ENCODE data around the gene METTL14.

The METTL14 gene

DNA sequence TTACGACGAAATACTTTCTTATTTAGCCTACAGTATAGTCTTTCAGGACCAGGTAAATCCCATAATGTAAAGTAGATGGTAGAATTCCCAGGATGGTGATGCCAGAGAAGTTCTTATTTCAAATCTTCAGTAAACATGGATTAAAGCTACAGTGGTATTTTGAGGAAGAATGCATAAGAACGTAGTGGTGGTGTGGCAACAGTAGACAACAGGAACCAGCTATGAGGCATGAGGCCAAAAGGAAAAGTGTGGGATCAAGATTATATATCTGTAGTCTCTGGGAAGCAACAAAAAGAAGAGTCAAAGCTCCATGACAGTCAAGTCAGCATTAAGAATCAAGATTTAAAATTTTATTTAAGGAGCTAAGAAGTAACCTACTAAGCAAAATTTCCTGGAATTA lies 60.2 kb downstream of the METTL14 start:
- Mint-ChIP-seq H3K36me3 (peaks cover 8% of the 10 kb centered on the region), H3K27ac (no peak overlapping the region), H3K9me3 (ENCODE audit: low read depth) (no peaks in the 10 kb centered on the region), H3K27me3 (no peaks in the 10 kb centered on the region), H3K4me3 (no peak overlapping the region), H3K4me1 (ENCODE audit: low read depth) (no peaks in the 10 kb centered on the region)

DNA sequence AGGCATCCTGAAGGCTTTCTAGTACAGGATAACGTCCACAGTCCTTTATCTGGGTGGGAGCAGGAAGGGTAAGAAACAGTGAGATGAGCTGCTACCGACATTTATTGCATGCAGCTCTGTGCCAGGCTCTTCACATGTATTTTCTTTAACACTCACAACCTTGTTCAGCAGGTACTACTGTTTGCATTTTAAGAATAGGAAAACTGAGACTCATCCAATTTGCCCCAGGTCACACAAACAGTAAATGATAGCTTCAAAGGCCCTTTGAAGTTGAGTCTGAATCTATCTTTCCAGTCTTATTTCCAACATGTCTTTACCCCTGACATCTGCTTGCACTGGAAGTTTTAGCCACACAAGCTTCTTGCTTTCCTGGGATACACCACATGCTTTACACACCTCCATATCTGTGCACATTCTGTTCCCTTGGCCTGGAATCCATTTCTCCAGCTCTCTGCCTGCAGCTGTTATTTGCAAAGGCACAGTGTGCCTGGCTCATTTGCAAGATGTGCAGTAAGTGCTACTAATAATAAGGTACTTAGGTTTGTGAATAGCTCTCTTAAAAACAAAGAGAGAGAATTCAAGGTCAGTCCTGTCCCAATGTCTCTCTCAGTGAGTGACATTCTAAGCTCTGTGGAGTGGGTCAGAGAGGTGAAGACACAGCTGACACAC lies 61.2 kb downstream of the METTL14 start:
- Mint-ChIP-seq H3K27me3 (no peaks in the 10 kb centered on the region), H3K27ac (no peak overlapping the region), H3K4me3 (no peak overlapping the region)

DNA sequence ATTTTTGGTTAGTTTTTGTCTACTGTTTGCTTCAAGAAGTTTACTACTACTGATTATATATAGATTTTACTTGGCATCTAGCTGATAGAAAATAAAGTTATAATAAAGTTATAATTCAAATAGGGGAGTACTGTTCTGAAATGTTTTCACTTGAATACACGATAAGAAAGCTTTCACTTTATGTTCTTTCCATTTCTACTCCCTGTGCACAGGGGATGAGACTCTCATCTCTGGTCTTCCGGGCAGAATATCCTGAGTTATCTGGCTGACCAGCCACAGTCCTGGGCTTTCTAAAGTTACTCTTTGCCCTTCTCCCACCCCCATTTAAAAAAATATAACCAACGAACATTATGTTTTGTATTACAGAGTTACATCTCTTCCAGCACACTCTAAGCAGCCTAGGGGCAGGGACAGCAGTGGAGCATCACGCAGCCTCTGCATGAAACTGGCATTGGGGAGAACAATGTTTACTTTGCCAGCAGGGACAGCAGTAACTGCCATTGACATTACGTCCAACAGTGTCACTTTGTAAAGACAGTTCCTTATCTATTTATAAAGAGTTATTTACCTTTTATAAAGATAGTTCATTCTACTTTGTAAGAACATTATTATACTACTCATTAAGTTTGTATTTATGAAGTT lies 64.3 kb downstream of the METTL14 start:
- Mint-ChIP-seq H3K27me3 (no peaks in the 10 kb centered on the region), H3K4me1 (ENCODE audit: low read depth) (no peaks in the 10 kb centered on the region), H3K27ac (no peak overlapping the region), H3K36me3 (peaks cover 5% of the 10 kb centered on the region), H3K9me3 (ENCODE audit: low read depth) (no peaks in the 10 kb centered on the region), H3K4me3 (no peak overlapping the region)

More for the DNA sequence above, 61.2 kb downstream of the METTL14 start:
- H3K36me3 Mint-ChIP-seq = peaks cover 8% of the 10 kb centered on the region
- H3K9me3 Mint-ChIP-seq (ENCODE audit: low read depth) = no peaks in the 10 kb centered on the region
- H3K4me1 Mint-ChIP-seq (ENCODE audit: low read depth) = no peaks in the 10 kb centered on the region

DNA sequence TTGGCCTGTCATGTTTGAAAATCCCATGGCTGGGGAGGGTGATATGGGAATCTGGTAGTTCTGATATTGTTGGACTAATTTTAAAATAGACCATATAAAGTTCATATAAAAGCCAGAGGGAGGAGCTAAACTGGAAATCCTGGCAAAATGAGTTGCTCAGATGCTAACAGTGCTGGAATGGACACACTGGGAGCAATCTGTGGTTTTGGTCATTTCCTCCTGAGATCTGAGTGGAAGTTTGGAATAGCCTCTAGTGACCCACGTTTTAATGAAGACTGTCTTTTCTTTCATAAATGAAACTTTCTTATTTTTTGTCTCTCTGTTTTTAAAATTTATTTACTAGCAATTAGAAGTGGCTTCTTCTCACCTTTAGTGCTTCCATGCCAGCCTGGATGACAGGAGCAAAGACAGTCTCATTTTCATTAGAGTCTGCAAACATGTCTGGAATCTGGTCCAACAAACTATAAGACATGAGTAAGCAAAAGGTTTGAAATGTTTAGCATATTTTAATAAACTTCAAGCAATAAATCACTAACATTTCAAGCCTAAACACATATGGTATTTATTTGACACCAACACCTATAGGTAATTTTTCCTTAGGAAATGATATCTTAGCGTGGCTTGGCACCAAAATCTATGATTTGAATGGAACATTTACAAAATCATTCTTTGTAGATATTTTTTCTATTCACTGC lies 66.6 kb downstream of the METTL14 start:
- H3K9me3 Mint-ChIP-seq (ENCODE audit: low read depth) = no peaks in the 10 kb centered on the region
- no peaks in the 10 kb centered on the region for H3K4me1 Mint-ChIP-seq (ENCODE audit: low read depth)
- H3K27ac Mint-ChIP-seq = no peak overlapping the region
- no peaks in the 10 kb centered on the region for H3K27me3 Mint-ChIP-seq
- peaks cover 10% of the 10 kb centered on the region for H3K36me3 Mint-ChIP-seq
- no peak overlapping the region for H3K4me3 Mint-ChIP-seq

DNA sequence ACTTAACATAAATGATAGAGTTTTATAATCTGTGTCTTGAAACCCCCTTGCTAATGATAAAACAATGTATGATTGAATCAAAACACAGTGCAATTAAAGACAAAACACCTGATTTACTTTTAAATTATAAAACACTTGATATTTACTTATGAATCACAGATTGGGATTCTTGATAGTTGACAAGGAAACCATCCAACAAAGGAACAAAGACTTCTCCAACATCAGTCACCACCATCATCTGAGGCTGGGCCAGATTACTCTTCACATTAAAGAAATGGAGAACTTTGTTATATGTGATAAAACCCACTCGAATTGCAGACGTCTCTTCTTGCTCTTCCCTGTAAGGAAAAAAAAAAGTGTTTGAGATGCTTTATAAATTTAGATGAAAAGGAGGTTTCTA lies 67.4 kb downstream of the METTL14 start:
- Mint-ChIP-seq H3K36me3 (peaks cover 10% of the 10 kb centered on the region), H3K4me3 (no peak overlapping the region), H3K4me1 (ENCODE audit: low read depth) (no peaks in the 10 kb centered on the region), H3K27ac (no peak overlapping the region), H3K9me3 (ENCODE audit: low read depth) (no peaks in the 10 kb centered on the region), H3K27me3 (no peaks in the 10 kb centered on the region)

DNA sequence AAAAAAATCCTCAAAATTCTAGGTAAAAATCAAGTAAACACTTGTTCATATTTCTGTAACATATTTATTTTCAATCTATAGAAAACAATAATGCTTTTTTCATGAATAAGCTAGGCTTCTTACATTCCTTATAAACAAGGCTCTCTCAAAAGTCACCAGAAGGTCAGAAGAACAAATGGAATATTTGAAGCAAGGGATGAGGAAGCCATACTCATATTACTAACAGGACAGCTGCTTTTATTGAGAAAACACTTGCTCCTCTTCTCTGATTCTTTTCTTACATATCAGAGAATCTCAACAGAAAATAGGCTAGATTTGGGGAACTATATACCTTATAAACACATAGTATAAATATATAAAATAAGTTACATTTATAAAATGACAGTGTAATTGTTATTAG lies 67.9 kb downstream of the METTL14 start:
- Mint-ChIP-seq H3K36me3 (peaks cover 10% of the 10 kb centered on the region), H3K9me3 (ENCODE audit: low read depth) (no peaks in the 10 kb centered on the region), H3K4me3 (no peak overlapping the region), H3K27ac (no peak overlapping the region), H3K27me3 (no peaks in the 10 kb centered on the region), H3K4me1 (ENCODE audit: low read depth) (no peaks in the 10 kb centered on the region)

DNA sequence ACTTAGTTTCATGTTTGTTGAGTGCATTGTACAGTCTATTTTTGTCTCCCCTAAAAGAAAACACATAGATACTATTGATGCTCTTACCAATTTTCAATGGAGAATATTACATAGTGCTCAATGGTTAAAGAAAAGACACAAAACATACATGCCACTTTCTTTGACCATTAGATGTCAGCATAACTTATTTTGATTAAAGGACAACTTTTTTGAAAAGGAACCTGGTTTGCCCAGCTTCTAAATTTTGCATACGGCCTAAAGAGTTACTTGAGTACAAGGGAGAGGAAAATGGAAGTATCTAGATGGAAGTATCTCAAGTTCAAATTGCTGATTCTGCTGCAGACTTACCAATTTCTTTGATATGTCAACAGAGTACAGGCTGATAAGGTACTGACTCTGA lies 68.5 kb downstream of the METTL14 start:
- no peak overlapping the region for H3K27ac Mint-ChIP-seq
- no peaks in the 10 kb centered on the region for H3K27me3 Mint-ChIP-seq
- H3K4me3 Mint-ChIP-seq = no peak overlapping the region
- H3K36me3 Mint-ChIP-seq = peaks cover 10% of the 10 kb centered on the region
- no peaks in the 10 kb centered on the region for H3K4me1 Mint-ChIP-seq (ENCODE audit: low read depth)
- H3K9me3 Mint-ChIP-seq (ENCODE audit: low read depth) = no peaks in the 10 kb centered on the region

DNA sequence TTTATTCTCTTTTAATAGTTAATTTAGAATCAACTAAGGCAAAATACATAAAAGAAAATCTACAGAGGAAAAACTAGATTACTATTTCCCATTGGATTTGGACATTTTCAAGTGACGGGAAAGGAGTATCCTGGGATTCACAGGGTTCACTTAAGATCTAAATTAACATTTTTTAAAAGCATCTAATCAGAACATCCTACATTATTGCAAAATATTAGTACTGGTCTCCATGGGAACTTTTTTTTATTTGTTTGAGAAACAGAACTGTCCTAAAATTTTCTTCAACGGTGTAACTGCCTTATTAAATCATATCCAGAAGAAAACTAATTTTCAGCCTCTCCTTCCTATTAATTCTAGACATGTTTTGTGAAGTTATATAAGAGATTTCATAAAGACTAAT lies 69.7 kb downstream of the METTL14 start:
- H3K27ac Mint-ChIP-seq = no peak overlapping the region
- no peak overlapping the region for H3K4me3 Mint-ChIP-seq
- H3K27me3 Mint-ChIP-seq = no peaks in the 10 kb centered on the region
- H3K4me1 Mint-ChIP-seq (ENCODE audit: low read depth) = no peaks in the 10 kb centered on the region
- H3K36me3 Mint-ChIP-seq = peaks cover 12% of the 10 kb centered on the region
- no peaks in the 10 kb centered on the region for H3K9me3 Mint-ChIP-seq (ENCODE audit: low read depth)

DNA sequence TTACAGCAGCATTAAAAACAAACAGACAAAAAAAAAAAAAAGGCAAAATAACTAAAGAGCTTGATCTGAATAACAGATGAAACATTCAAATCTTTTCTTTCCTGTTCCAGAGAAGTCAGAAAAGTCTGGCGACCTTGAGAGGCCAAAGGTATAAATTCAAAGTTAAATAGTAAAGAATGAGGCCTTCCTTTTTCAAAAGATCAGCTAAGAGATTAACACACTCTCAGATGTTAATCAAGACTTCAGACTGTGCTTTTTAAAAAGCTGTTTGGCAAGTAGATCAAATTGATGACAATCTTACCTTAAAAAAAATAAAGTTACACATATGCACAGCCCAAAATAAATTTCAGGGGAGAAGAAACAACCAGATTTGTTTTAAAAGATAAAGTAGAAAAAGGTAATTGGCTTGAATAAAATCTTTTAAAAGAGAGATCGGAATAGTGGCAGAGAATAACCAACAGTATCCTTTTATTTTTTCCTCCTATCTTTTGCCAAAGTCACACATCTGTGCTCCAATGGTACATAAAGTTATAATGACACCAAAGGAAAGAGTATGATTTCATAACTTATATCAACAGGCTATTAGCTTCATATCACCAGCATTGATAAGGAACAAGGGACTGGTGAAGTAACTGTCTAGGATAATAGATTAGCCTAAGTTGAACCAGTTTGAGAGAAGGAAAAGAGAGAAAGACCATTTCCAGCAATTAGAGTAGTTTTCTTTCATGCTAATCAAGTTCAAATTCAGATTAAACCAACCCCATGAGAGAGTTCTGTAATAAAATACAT lies 70.4 kb downstream of the METTL14 start:
- H3K4me3 Mint-ChIP-seq = no peak overlapping the region
- H3K36me3 Mint-ChIP-seq = peaks cover 10% of the 10 kb centered on the region
- H3K27ac Mint-ChIP-seq = no peak overlapping the region
- H3K9me3 Mint-ChIP-seq (ENCODE audit: low read depth) = no peaks in the 10 kb centered on the region
- H3K27me3 Mint-ChIP-seq = no peaks in the 10 kb centered on the region
- H3K4me1 Mint-ChIP-seq (ENCODE audit: low read depth) = no peaks in the 10 kb centered on the region

DNA sequence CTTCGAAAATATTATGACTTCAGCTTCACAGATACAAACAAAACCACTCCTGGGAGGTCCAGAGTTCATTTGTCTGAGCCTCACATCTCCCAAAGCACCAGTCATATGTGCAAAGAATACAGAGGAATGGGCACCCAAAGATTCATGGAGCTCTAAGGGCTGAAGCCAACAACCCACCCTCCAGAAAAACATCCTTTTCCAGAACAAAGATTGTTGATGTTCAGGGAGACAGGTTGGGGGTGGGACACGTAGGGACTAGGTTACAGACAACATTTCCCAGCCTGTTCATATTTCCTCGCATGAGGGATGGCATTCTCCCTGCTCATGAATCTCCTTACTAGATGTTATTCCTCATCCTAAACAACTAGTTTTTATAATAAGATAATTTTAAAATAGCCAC lies 71.2 kb downstream of the METTL14 start:
- Mint-ChIP-seq H3K9me3 (ENCODE audit: low read depth) (no peaks in the 10 kb centered on the region), H3K4me3 (no peak overlapping the region), H3K36me3 (peaks cover 9% of the 10 kb centered on the region), H3K27me3 (no peaks in the 10 kb centered on the region), H3K4me1 (ENCODE audit: low read depth) (no peaks in the 10 kb centered on the region), H3K27ac (no peak overlapping the region)

DNA sequence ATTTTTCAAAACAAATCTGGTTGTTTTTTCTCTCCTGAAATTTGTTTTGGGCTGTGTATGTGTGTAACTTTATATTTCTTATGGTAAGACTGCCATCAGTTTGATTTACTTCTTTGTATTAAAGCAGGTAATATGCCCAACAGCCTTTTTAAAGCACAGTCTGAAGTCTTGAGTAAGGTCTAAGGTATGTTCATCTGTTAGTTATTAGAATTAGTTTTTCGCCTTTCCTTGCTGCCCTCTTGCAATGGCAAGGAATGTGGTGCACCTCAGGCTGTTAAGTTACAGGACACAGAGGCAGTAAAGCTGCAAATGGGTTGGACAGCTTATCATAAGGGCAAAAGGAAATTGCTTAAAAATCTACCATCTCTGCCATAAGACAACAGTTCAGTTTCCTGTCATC lies 71.8 kb downstream of the METTL14 start:
- Mint-ChIP-seq H3K27me3 (no peaks in the 10 kb centered on the region), H3K27ac (no peak overlapping the region), H3K4me3 (no peak overlapping the region), H3K9me3 (ENCODE audit: low read depth) (no peaks in the 10 kb centered on the region), H3K4me1 (ENCODE audit: low read depth) (no peaks in the 10 kb centered on the region), H3K36me3 (peaks cover 7% of the 10 kb centered on the region)

DNA sequence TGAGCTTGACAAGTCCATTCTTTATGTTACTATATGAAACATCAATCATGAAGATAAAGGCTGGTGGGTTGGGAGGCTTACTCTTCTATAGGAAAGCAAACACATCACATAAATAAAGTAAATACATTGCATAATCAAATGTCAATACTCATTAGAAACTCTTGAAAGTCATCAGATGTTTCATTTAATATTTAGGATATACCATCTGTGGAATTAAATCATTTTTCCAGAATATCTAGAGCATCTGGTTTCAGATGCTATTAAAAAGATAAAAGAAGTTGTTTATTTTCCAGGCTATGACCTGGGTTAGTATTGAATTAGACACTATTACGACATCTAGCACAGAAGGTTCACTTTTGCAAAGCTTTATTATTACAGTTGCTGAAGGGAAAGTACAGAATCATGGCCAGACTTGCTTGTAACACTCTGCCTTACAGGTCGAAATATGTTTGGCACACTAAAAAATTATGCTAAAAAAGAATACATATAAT lies 72.6 kb downstream of the METTL14 start:
- Mint-ChIP-seq H3K4me3 (no peak overlapping the region), H3K36me3 (peaks cover 7% of the 10 kb centered on the region), H3K9me3 (ENCODE audit: low read depth) (no peaks in the 10 kb centered on the region), H3K27ac (no peak overlapping the region), H3K27me3 (no peaks in the 10 kb centered on the region), H3K4me1 (ENCODE audit: low read depth) (no peaks in the 10 kb centered on the region)

DNA sequence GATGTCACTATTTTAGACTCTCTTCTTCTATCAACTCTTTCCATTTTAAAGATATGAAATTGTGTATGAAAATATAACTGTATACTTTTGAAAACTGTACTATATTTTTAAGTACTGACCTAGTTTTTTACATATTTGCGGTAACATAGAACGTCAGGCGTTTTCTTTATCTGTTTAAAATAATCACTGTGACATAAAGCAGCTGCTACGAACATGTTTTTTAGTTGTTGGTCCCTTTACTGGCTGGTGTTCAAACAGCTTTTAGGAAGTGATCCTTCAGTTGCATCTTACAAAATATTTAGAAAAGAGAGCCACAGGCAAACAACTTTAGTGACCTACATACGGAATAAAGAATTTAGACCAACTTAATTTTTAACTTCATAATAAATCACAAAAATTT lies 73.1 kb downstream of the METTL14 start:
- H3K9me3 Mint-ChIP-seq (ENCODE audit: low read depth) = no peaks in the 10 kb centered on the region
- no peaks in the 10 kb centered on the region for H3K4me1 Mint-ChIP-seq (ENCODE audit: low read depth)
- no peak overlapping the region for H3K27ac Mint-ChIP-seq
- peaks cover 7% of the 10 kb centered on the region for H3K36me3 Mint-ChIP-seq
- no peaks in the 10 kb centered on the region for H3K27me3 Mint-ChIP-seq
- H3K4me3 Mint-ChIP-seq = no peak overlapping the region

DNA sequence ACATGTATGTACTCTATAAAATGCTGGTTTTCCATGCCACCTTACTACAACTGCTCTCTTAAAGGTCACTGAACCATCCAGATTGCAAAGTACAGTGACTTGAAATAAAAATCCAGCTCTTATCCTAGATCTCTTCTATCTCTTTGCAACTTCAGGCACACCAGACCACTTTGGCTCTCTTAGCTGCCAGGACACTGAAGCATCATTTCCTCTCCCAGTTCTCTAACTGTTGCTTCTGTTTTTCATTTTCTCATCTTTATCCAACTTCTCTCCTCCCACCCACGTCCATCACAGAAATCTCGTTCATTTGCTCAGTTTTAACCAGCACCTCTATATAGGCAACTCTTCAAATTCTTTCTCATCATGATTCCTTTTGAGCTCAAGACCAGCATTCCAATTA lies 74.3 kb downstream of the METTL14 start:
- Mint-ChIP-seq H3K4me1 (ENCODE audit: low read depth) (no peaks in the 10 kb centered on the region), H3K27ac (no peak overlapping the region), H3K4me3 (no peak overlapping the region), H3K9me3 (ENCODE audit: low read depth) (no peaks in the 10 kb centered on the region), H3K27me3 (no peaks in the 10 kb centered on the region), H3K36me3 (peaks cover 7% of the 10 kb centered on the region)

DNA sequence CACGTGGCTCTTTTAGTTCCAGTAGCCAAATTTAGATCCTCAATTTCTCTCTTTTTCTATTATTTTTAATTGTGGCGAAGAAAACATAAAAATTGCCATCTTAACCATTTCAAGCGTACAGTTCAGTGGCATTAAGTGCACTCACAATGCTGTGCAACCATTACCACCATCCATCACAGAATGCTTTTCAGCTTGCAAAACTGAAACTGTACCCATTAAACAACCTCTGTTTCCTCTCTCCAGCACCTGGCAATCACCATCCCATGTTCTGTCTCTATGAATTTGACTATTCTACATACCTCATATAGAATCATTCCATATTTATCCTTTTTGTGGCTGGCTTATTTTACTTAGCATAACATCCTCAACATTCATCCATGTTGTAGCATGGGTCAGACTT lies 74.9 kb downstream of the METTL14 start:
- peaks cover 7% of the 10 kb centered on the region for H3K36me3 Mint-ChIP-seq
- no peak overlapping the region for H3K4me3 Mint-ChIP-seq
- no peak overlapping the region for H3K27ac Mint-ChIP-seq
- no peaks in the 10 kb centered on the region for H3K9me3 Mint-ChIP-seq (ENCODE audit: low read depth)
- H3K27me3 Mint-ChIP-seq = no peaks in the 10 kb centered on the region
- H3K4me1 Mint-ChIP-seq (ENCODE audit: low read depth) = no peaks in the 10 kb centered on the region

All from activated naive CD8-positive, alpha-beta T cell (primary cell).